CD4-positive, alpha-beta T cell treated with Interleukin-15 for 4 hours (primary cell): Measurements from ENCODE around the gene SPAG16.
"Not testable (repeated sequence)": the region's sequence is repeated elsewhere in the genome, so short reads cannot be mapped to it uniquely, and the experiment has no call there.

ENCODE experiments used
- DNase-seq: peaks from one replicate; pipeline ENCODE4 v3.0.0-alpha.2; 2020; ENCODE audit warnings: low spot score

SPAG16 gene

DNA sequence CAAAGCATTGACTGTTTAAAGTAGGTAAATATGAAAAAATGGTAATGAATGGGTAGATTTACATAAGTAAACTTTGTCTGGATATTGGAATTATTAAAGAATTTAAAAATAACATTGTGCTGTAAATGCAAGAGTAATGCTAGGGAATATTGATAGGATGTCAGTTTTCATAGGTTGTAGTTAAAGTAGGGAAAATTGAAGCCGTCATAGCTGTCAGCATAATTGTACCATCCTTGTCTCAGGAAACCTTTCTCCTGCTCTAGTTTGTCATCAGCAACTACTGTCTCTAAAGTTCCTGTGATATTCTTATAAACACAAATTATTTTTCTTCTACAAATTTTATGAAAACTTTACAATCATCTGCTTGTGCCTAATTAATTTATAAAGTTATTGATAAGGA is 10.1 kb upstream of the SPAG16 start:
- no peak for DNase-seq

DNA sequence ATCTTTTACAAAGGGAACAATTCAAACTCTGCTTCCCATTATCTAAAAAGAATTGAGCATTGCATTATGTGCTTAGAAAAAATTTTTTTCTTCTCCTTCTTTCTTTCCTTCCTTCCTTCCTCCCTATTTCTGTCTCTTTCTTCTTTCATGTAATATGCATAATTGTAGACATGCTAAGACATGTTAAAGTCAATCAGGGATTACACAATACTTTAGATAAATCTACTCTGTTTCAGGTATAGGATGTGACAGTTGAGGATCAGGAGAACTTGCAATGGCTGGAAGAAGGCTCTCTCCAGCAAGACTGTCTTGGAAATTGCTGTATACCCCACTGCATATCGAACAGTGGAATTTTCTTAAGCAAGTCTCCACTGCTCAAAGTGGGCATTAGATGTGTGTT is 9.0 kb upstream of the SPAG16 start:
- DNase-seq, result no peak

DNA sequence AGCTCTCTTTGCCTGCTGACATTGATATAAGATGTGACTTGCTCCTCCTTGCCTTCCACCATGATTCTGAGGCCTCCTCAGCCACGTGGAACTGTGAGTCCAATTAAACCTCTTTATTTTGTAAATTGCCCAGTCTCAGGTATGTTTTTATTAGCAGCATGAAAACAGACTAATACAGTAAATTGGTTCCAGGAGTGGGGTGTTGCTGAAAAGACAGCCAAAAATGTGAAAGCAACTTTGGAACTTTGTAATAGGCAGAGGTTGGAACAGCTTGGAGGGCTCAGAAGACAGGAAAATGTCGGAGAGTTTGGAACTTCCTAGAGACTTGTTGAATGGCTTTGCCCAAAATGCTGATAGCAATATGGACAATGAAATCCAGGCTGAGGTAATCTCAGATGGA is 7.1 kb upstream of the SPAG16 start:
- DNase-seq, result not testable (repeated sequence)

DNA sequence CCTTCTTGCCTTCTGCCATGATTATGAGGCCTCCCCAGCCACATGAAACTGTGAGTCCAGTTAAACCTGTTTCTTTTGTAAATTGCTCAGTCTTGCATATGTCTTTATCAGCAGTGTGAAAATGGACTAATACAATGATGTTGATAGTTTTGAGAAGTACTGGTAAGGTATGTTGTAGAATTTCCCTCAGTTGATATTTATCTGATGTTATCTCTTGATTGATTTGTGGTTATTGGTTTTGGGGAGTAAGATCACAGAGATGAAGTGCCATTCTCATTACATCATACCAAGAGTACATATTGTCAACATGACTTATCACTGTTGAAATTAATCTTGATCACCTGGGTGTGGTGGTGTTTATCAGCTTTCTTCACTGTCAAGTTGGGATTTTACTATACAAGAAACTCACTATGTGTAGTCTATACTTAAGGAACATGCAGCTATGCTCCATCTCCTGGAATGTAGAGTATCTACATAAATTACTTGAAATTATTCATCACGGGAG is 5.1 kb upstream of the SPAG16 start:
- no peak for DNase-seq

DNA sequence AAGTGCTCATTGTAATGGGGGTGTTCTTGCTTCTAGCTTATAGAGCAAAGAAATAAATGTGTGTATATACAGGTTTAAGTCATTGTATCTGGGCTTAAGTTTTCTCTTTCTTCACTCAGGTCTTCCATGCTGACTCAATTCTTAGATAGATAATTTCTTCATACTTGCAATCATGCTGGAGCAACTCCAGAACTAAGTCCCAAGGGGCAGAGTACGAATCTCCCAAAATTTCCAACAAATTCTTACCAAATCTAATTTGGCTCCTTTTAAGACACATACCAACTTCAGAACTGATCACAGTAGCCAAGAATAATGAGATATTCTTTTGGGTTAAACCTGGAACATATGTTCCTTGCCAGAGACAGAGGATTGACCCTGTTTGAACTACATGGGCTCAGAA is 4.3 kb upstream of the SPAG16 start:
- no peak for DNase-seq

DNA sequence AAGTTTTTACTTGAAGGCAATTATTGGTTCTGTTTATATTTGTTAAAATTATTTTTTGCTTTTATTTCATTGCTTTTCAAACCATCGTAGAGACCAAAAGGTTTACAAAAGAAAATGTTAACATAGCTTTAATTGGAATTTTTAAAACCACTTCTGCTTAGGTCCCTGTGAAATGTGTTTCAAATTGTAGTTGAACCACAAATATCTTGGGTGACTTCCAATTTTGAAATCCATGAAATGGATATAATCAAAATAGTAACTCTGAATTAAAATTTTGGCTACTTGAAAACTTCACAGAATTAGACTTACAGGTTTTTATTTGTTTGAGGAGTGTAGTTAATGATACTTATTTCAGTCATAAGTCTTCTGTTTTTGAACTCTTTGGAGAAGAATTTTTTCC is 3.1 kb upstream of the SPAG16 start:
- no peak for DNase-seq

DNA sequence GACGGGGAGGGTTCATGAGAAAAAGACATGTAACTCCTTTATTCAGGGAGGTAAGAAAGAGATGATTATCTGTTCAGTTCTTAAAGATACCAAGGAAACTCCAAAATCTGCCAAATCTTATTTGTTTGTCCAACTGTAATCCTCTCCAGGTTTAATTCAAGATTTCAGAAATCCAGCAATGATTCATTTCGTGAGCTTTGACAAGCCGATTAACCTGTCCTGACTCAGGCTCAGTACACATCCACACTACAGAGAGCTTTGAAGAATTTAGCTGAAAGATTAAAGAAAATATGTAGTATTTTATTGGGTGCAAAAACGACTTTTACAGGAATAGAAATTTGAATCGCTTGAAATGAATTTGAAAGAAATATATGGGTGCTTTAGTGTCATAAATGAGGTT is 1.1 kb downstream of the SPAG16 start:
- DNase-seq, result no peak

DNA sequence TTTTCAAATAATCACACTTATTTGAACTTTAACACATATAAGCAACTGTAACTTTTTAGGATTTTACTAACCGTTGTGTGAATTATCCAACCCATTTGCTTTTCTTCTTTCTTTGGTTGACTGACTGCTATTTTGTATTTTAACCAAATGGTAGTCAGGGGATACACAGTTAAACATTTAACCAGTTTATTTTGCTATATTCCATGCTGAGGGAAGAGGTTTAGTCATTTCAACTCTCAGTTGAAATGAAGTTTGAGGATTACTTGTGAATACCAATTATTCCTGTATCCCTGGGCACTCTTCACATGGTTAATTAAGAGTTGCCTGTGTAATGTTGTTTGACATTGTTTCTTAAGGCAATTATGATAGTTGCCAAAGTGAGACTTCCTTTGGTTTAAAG is 1.9 kb downstream of the SPAG16 start:
- DNase-seq, result no peak

DNA sequence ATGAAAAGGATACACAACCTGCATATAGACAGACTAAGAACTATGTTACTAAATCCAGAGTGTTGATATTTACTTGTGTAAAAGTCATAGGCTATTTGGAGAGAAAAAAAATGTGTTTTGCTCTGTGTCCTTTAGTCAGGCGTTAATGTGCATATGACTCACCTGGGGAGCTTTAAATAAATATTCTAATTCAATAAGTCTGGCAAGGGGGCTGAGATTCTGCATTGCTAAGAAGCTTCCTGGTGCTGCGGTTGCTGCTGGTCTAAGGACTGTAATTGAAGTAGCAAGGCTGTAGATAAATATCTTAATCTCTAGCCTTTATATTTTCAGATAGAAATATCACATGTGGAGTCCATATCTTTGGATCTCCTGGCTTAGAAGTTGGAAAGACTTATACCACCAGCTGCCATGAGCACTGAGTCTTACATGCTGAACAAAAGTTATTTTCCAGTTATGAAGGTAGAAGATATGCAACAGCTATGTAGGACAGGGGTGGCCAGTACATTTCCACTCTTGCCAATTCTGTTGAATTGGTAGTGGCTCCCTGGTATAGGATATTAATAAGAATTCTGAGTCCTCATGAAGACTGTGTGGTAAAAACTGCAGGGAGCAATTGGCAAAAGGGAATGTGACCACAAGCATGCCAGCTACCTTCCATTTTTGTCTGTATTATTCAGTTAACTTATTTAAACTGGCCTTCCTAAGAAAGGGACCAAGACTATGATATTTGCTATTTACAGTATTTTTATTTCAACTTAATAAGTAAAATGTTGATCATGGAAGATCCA is 4.8 kb downstream of the SPAG16 start:
- no peak for DNase-seq

DNA sequence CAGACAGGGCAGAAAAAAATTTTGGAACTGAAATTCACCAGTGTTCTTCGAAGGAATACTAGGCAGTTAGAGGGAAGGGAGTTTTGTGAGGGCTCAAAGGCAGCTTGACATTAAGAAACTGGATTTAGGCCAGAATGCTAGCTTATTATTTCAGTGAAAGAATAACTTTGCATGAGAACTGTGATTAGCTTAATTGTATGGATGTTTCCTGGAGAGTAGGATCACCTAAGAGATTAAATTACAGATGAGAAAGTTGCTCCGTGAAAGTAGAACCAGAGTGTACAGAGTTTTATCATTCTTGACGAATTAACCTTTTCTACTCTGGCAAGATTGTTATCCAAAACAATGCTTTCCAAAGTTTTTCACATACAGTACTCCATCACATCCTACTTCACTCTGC is 6.2 kb downstream of the SPAG16 start:
- no peak for DNase-seq

DNA sequence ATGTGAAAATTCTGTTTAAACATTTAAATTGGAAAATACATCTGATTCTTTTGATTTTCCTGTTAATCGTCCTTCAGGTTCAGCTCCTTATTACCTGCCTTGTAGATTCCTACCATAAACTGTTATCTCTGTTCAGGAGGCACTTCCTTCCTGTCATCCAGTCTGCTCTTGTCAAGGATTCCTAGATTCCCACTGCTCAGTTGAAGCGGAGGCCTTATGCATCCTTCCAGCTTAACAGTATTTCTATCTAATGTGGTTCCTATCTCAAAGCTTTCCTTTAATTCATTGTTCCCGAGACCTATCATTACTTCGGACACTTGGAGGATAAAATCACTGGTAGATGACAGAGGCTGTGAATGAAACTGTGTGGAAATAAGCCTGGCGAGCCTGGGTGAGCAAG is 12.0 kb downstream of the SPAG16 start:
- no peak for DNase-seq

DNA sequence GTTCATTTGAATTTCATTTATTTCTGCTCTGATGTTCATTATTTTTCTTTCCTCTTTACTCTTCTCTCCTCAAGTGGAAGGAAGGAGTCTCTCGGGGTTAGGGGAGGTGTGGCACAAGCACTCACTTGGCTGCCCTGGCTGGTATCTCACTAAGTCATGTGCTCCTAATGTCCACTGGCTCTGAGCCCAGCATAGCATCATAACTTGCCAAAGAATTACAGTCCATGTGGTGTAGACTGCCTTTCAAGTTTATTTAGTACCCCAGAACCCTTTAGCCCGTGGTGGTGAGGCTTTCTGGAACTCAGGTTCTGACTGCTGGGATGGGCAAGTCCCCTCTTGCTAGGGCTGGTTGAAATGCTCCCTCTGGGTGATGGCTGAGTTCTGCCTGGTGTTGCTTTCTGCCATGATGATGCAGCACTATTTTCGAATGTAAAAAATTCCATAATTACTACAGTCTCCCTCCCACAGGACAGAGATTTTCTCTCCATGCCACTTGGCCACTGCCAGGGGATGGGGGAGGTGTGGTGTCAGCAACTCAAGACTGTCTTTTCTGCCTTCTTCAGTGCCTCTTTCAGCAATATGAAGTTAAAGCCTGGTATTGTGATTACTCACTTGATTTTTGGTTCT is 22.2 kb downstream of the SPAG16 start:
- DNase-seq, result no peak

DNA sequence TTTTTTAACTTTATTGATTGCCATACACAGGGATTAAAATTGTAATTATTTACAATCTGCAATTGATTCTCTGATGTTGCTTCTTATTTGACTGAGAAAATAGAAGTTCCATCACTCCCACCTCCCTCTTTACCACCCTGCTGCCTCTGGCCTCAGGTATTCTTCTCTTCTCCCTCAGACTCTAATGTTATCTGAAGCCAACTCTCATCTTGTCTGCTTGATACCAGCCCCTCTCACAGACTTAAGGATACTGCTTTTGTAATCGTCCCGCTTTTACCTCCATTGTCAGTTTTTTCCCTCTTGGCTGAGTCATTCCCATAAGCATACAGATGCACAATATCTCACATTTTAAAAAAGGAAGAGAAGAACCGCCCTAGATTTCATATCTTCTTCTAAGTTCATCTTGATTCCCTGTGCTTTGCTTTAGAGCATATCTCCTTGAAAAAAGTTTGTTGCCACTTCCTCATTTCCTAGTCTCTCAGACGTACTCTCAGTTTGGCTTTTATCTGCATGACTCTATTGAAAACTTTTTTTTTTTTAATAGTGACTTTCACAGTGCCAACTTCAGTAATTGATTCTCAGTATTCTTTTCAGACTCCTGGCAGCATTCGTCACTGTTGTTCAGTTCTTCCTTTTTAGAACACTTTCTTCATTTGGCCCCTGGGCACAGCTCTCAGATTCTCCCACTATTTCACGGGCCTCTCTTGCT is 31.1 kb downstream of the SPAG16 start:
- no peak for DNase-seq

DNA sequence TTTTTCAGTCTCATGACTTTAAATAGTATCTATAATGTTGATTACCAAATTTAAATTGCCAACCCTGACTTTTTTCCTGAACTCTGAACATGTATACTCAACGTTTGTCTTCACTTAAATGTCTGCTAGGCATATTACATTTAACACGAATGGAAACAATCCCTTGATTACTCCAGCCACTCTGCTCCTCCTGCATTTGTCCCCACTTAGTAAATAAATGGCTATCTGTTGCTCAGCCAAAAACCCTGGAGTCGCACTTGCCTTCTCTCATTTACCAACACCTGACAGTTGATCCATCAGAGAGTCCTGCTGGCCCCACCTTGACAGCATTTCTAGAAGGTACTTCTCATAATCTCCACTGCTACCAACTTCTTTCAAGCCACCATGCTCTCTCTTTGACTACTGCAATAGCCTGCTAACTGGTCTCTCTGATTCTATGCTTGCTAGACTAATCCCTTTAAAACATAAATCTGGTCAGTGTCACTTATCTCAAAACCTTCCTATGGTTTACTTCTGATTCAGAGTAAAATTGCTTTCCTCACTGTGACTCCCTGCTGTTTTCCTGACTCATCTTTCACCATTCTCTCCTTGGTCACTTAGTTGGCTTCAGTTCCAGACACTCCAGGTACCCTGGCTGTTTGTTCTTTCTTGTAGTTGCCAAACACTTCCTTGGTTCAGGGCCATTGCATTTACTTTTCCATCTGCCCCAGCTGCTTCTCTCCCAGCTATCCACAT is 31.9 kb downstream of the SPAG16 start:
- no peak for DNase-seq

DNA sequence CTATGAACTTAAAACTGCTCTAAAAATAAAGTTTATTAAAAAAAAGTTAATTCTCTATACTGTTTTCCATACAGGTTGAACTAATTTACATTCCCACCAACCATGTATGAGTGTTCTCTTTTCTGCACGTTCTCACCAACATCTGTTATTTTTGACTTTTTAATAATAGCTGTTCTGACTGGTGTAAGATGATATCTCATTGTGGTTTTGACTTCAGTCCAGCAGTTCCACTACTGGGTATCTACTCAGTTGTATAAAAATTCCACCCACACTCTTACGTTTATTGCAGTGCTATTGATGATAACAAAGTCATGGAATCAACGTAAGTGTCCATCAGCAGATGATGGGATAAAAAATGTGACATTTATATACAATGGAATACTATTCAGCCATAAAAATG is 33.7 kb downstream of the SPAG16 start:
- no peak for DNase-seq

DNA sequence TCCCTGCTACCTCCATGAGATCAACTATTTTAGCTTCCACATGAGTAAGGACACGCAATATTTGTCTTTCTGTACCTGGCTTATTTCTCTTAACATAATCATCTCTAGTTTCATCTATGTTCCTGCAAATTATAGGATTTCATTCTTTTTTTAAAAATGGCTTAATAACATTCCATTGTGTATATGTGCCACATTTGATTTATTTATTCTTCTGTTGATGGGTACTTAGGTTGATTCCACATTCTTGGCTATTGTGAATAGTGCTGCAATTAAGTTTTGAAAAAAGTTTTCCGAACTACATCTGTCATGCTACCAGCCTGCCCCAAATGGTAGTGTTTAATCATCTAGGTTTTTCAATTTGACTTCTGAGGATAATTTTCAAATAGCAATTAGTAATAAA is 36.3 kb downstream of the SPAG16 start:
- DNase-seq, result no peak

DNA sequence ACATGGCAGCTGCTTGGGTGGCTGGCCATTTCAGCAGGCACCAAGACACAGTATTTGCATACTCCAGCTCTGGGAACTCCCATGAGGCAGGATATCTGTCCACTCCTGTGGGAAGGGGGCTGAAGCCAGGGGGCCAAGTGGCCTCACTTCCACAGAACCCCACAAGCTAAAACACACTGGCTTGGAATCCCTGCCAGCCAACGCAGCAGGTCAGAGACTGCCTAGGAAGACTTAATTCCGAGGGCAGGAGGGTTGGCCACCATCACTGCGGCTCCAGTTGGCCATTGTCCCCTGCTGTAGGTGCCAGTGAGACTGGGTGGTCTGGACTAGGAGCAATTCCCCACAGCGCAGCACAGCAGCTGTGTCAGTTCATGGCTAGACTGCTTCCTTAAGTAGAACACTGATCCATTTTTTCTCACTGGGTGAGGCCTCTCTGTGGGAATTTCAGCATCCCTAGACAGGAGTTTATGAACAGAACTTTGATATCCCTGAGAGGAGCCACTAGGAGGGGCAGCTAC is 52.0 kb downstream of the SPAG16 start:
- DNase-seq, result no peak

DNA sequence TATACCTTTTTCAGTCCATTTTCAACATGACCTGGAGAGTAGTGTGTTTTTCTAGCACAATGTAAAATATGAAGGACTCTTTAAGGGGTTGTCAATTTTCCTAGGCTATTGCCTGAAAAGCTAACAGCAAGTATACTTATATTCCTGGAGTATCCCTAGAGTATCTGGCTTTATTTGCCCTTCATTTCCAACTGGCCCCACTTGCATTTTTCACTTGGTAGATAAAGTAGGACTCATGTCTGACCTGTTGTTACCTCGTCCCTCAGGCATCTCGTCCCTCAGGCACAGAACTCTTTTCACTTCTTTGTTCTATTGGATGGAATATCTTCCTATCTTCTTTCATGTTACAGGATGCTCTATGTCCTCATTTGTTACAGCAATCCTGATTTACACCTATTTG is 69.2 kb downstream of the SPAG16 start:
- DNase-seq, result no peak

DNA sequence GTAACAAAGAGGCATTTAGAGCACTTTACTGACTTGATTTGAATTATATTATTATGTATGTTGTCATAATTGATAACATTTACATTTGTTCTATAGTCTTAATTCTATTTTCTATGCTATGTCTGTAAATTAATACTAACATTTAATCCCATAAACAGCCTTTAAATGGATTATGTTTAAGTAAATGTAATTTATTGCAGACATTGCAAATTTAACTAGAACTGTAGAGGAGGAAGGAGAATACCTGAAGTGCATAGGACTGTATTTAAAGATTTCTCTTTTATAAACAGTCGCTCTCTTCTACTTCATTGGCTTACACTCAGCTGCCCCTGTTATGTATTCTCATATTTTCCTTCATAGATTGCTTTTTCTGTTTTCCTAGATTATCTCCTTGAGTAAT is 92.4 kb downstream of the SPAG16 start:
- DNase-seq, result no peak

DNA sequence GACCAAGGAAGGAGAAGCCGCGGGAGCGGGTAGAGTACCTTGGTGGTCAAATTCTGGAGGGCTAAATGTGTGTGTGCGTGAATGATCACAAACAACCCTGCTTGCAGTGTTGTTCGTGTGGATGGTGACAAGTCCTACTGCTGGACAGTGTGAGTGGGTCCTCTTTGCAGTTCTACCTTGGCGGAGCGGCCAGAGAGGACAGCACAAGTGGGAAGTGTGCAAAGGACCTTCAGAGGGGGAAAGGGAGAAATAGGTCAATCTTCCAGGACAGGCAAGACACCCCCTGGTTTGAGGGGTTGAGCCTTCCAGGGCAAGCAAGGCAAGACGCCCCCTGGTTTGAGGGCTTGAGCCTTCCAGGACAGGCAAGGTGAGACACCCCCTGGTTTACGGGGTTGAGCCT is 122.8 kb downstream of the SPAG16 start:
- not testable (repeated sequence) for DNase-seq

DNA sequence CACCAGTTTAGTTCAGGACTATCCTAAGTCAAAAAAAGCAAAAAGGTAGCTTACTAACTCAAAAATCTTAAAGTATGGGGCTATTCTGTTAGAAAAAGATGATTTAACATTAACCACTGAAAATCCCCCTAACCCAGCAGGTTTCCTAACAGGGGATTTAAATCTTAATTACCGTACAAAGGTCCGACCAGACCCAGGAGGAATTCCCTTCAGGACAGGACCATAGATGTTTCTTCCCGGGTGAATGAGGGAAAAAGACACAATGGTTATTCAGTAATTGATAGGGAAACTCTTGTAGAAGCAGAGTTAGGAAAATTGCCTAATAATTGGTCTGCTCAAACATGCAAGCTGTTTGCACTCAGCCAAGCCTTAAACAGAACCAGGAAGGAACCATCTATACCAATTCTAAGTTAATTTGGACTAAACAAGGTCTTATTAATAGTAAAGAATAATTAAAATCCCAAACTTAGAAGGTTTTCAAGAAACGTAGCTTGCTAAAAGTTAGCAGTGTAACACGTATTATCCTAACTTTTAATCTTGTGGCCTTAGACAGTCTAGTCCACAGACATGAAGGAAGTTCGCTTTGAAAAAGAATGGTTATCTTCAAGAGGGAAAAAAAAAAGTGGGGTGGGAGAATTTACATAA is 124.3 kb downstream of the SPAG16 start:
- not testable (repeated sequence) for DNase-seq

DNA sequence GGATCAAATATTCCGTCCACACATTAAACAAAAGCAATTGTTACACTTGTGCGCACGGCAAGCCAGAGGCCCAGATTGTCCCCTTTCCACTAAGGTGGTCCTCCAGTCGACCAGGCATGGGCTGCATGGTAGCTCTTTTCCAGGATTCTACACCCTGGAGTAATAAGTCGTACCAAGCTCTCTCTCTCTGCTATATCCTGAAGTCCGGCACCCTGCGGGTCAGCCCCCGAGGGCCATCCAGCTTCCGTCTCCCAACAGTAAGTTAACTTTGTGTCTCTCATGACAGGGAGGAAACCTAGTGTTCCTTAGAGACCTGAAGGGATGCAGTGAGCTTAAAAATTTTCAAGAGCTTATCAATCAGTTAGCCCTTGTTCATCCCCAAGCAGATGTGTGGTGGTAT is 126.4 kb downstream of the SPAG16 start:
- not testable (repeated sequence) for DNase-seq
